HG03469 (cell line): ENCODE data around the gene ACRBP.

Experiments used
- ATAC-seq: cut with Tn5 transposase; IDR thresholded peaks from one replicate; pipeline ENCODE4 v1.9.1; 2021; ENCODE audit warnings: mild to moderate bottlenecking, moderate library complexity, moderate number of reproducible peaks; ENCODE audit not compliant: unreplicated experiment

Gene ACRBP

DNA sequence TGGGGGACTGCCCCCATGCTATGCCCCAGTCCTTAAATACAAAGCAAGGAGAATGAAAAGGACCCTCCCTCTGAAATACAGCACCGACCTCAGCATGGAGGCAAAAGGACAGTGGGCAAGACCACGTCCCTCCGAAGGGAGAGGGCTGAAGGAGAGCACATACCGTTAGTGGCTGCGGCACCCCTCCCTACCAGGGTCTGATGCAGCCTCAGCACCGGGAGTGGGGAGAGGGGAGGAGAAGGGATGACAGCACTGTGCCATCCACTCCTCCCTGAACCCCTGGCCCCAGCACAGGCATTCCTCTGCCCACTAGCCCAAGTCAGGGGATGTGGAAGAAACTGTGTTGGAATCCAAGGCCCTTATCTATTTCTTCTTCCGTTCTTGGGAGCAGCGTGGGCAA lies 3.6 kb upstream of the ACRBP start:
- ATAC-seq = no peak

DNA sequence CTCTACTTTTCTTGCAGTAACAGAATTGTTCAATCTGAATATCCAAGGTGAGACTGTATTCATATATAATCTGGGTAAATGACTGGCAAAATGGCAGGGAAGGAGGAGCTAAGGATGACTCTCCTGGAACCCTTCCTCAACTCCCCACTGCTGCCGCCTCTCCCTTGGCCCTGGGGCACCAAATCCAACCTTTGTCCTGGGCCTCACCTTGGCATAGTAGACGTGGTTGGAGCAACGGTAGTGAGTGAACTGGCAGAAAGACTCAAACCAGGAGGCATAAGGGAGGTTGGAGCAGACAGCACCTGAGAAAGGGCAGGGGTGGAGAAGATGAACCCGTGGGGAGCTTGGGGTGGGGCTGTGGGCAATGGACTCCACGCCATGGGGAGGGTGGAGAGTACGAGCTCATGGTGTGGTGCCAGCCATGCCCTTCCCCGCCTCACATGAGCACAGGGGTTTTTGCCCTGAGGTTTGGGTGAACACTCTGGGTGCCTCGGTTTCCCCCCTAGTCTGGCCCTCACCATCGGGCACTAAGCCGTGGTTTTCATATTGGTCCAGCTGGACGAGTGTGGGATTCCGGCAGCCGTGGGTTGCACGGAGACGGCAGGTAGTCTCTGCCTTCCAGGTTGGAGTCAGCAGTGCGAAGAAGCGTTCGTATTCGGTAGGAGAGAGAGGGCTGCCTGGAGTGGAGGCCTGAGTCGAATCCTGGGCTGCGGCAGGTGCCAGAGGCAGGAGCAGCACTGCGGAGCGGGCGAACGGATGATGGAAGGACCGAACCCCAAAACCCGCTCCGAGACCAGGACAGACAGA lies 753 bp downstream of the ACRBP start:
- no peak for ATAC-seq

DNA sequence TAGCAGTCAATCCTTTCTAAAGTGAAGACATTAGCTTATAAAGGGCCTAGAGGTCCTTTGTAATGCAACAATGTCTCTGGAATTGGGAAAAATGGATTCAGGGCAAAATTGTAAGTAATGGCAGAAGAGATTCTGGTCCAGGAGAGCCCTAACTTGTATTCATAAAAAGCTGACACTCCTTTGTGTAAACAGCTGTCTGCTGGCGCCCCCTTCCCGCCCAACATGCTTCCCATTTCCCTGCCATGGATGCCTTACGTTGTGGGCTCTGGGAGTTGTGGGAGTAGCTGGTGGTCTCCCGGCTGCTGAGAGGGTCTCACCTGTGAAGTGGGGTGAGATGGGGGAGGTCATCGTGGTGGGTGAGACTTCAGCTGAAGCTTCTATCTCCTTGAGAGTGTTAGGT lies 2.3 kb downstream of the ACRBP start:
- ATAC-seq = no peak

DNA sequence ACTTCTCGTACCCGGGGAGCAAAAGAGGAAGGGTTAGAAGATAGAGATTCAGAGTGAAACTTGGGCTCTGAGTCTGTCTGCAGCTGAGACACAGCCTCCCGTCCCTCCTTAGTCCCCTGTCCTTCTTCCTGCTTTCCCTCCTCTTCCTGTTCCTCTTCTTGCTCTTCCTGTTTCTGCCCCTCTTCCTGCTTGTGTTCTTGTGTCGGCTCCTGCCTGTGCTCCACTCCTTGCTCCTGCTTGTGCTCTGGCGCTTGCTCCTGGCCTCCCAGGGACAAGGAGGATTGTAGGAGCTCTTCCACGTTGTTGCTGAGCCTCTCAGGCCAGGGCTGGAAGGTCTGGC lies 3.0 kb downstream of the ACRBP start:
- no peak for ATAC-seq

DNA sequence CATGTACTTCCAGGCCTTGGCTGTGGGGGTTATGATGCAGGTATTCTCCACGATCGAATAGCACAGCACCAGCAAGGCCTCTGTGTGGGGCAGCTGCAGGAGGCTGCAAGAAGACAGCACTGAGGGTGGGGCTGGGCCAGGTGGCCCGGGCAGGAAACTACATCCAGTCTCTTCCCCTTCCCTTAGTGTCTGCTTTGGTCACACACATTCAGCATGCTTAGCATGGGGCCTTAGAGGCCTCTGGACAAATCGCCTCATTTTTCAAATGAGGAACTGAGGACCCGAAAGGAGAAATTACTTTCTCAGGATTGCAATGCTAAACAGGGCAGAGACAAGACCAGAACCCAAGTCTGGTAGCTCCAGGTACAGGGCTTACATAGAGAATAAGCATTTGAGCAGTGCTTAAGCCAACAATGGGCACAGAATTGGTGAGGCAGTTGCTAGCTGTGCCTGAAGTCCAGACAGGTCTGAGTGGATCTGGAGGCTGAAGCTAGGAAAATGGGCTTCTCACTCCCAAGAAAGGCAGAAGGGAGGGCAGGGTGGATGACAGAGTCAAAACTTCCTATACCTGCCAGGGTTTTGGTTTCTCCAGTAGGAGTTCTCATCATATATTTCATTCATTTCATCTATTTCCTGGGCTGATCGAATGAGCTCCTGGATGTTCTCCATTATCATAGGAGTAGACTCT lies 3.5 kb downstream of the ACRBP start:
- ATAC-seq = no peak

DNA sequence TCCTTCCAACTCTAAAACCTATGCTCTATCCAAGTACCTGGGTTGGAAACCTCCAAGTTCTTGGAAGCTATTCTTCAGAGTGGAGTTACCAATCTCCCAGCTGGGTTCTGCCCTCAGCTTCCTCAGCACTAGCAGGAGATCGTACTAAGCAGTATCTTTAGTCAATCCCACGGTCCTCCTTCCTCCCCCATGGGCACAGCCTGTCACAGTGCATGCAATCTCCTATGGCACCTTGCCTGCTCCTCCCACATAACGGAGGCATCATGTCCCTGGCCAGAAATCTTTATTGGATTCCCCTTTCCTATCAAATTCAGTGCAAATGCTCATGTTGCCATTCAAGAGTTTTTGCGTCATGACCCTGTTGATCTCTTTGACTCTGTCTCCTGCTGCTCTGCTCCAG lies 6.1 kb downstream of the ACRBP start:
- no peak for ATAC-seq

DNA sequence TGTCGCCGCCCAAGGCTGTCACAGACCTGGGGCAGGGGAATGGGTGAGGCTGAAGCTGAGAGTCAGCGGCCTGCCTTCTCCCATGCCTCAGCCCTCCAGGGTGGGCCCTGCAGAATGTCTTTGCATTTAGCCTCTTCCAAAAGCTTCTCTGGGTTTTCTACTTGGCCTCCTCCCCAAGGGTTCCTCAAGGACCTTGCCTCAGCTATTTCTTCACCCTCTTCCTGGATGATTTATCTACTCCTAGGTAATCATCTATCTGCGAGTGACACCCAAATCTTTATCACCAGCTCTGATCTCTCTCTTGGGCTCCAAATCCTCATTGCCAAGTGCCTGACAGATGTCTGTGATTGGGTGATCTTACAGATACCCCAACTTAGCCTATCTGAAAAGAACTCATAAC lies 6.7 kb downstream of the ACRBP start:
- no peak for ATAC-seq

DNA sequence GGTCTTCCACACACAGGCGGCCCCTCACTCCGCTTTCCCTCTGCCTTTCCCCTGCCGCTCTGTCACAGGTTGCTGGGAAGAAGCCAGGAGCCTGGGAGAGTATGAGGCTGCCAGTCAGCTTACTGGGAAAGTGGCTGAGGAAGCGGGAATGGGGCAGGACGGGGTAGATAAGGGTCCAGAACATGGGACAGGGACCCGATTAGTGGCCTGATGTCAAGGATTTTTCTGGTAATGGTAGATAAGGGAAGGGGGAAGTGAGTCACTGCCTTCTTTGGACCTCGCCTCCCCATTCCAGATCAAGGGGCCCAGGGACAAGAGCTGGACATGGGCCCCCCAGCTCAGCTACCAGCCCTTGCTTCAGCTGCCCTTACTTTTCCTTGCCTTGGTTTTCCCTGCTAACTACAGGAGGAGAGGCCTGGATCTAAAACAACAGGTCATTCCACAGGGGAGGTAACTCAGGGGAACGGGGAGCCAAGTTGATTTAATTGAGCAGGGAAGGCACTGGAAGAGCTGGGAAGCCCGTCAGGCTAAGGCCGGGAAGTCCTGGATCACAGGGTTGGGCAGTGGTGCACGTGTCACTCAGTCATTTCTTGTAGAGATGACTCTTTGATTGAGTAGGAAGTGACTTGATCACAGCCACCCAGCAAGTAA lies 8.0 kb downstream of the ACRBP start:
- ATAC-seq = no peak

DNA sequence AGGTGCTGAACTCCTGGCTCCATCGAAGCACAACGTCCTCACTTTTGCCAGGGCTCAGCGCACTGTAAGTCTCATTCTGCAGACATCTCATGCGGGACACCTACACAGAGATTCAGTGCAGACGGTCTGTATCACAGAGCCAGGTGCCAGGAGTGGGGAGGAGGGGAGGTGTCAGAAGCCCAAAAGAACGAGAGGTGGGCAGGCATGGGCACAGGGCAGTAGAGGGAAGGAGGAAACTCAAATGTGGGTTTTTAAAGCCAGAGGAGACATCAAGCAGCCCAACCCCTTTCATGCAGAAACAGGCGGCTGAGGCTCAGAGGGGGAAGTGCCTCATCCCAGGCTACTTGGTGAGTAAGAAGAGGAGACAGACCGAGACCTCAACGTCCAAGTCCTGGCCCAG lies 8.9 kb downstream of the ACRBP start:
- ATAC-seq = no peak

DNA sequence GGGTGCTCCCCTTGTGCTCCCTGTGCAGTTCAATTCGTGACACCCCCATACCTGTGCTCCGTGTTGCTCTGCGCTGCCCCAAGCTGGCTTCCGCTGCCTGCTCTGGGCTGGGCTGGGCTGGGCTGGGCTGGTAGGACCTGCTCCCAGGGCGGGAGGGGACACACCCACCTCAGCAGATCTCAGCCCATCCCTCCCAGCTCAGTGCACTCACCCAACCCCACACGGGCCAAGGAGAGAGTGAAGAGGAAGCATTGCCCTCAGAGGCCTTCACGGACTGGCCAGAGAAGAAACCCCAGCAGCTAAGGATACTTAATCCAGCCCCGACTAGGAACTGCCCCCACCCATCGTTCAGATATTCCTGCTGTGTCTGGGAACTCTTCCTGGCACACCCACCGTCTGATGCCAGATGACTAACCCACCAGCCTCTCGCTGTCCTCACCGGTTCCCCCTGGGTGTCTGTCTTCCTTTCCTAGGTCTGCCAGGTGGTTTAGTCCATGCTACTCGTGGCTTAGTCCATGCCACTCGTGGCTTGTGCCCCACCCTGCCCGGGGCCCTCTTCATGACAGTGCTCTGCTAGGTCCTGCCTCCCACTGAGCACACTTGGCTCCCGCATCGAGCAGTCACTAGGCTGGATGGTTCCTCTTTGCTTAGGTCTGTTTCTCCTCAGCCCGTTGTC lies 11.2 kb downstream of the ACRBP start, which contains the start of gene LPAR5:
LPAR5 (minus strand) TSS at position 104 of the 676 bp plus-strand sequence. CDS start 14,711 bp downstream, outside the sequence.
- no peak for ATAC-seq

DNA sequence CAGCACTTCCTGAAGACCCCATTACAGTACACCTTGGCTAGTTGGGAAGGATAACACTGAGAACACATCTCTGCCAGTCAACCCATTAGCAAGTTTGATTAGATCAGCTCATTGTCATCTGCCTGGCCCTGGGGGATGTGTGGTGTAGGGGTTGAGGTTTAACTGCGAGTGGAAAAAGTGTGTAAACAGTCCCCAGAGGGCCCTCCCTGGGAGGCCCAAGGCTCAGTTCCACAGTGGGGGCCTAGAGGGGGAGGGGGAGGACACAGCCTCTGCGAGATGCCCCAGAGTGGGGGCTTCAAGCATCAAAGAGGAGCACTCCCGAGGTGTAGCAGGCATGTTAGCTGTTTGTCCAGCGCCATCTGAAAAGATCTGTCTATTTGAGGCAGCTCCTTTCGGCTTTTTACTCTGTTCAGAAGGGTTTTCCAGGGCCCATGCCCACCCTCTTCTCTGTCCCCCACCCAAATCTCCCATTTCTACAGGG lies 11.8 kb downstream of the ACRBP start:
- ATAC-seq = no peak

DNA sequence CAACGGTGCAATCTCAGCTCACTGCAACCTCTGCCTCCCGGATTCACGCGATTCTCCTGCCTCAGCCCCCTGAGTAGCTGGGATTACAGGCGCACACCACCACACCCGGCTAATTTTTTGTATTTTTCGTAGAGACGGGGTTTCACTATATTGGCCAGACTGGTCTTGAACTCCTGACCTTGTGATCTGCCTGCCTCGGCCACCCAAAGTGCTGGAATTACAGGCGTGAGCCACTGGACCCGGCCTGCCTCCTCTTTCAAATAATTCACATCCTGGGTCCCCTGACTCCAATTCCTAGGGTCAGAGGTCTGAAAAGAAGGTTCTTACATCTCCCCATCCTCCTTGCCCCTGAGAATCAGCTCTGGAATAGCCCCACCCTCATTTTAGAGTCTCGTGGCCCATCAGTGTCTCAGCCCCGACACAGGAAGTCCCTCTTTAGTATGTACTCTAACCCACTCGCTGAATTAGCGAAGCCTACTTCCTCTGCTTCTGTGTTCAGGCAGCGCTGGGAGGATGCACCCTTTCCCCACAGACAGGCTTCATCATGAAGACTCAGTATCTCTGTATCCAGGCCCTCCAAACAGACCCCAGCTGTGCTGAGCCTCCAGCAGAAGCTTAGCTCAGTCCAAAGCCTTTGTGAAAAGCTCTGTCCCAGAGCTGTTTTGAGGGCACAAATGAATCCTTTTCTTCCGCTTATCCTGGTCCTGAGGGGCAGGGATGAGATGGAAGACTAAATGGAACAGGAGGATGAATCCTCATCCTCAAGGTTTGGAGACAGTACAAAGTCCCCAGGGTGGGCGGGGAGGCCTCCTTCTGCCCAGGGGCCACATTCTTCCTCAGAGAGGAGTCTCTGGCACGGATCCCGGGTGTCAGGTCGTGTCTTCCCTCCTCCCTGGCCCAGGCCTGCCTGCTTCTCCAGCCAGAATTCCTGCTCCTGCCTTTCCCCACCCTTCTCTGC lies 14.9 kb downstream of the ACRBP start:
- no peak for ATAC-seq

DNA sequence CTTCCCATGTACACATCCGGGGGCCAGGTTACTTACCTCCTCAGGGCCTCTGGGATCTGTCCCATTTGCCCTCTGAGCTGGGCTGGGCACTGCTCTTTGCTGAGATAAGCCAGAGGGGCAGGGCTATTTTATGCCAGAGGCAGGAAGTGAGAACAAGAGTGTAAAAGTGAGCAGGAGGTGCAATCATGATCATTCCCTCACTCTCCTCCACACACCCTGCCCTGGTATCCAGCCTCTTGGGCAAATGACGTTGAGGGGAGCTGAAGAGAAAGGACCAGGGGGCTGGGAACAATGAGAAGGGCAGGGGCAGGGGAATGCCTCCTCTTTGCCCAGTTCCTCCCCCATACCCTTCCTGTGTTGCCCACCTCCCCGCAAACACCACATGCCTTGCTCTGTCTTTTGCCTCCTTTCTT lies 15.7 kb downstream of the ACRBP start:
- no peak for ATAC-seq

DNA sequence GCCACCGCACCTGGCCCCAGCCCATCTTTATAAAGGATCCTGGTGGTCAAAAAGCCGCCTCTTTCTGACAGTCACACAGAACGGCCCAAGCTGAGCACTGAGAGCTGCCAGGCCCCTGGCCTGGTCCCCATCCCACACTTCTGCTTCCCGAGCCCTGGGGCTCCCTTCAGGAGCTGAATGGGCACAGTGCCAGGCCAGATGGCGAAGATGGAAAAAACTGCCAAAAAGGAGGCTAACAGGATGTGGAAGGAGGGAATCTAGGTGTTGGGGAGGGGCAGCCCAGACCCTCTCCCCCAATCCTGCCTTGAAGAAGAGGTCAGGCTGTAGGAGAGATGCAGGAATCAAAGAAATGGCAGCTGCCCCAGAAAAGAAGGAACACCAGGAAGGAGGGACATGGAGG lies 16.5 kb downstream of the ACRBP start:
- ATAC-seq = no peak

DNA sequence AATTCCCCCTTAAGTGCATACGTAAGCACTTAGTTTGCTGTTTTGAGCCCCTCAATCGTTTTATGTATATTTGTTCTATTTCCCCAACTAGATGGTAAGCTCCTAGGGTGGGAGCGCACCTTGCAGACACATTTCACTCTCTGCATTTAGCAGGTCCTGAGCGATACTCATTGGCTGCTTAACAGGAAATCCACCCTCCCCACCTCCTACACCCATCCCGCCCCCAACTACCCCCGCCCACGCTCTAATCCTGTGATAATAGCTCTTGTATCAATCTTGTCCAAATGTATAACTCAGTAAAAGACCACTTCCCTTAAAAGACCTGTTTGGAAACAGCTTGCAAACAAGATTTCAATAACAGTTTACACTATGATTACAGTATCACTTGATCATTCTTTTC lies 19.6 kb downstream of the ACRBP start:
- ATAC-seq = no peak

DNA sequence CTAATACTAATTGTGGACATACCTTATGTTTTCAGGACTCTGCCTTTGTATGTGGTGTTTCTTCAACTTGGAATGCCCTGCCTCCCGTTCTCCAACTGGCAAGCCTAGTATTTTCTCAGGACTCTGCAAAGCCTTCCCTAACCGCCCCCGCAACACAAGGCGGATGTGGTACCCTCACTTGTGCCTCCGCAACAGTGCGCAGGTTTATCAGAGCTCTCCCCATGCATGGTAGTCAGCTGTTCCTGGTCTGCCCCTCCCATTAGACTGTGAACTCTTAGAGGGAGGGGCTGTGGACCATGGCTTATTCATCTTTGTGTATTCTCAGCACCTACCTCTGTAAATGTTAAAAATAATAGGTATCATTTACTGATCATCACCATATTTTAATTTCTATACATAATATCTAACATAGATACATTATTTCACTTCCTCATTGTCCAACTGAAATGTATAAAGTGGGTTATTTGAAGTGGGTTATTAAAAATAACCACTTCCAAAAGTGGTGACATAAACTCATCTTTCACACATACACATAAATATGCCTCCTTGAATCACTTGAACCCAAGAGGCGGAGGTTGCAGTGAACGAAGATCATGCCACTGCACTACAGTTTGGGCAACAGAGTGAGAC lies 20.5 kb downstream of the ACRBP start:
- no peak for ATAC-seq

DNA sequence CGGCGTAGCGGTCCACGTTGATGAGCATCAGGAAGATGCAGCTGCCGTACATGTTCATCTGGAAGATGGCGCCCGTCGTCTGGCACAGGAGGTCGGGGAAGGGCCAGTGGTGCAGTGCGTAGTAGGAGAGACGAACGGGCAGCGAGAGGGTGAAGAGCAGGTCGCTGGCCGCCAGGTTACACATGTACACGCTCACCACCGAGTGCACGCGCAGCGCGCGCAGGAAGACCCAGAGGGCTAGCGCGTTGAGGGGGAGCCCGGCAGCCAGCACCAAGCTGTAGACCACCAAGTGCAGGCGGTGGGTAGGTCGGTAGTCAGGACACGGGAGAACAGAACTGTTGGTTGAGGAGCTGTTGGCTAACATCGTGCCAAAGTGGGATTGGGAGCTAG lies 26.4 kb downstream of the ACRBP start:
- ATAC-seq = no peak

DNA sequence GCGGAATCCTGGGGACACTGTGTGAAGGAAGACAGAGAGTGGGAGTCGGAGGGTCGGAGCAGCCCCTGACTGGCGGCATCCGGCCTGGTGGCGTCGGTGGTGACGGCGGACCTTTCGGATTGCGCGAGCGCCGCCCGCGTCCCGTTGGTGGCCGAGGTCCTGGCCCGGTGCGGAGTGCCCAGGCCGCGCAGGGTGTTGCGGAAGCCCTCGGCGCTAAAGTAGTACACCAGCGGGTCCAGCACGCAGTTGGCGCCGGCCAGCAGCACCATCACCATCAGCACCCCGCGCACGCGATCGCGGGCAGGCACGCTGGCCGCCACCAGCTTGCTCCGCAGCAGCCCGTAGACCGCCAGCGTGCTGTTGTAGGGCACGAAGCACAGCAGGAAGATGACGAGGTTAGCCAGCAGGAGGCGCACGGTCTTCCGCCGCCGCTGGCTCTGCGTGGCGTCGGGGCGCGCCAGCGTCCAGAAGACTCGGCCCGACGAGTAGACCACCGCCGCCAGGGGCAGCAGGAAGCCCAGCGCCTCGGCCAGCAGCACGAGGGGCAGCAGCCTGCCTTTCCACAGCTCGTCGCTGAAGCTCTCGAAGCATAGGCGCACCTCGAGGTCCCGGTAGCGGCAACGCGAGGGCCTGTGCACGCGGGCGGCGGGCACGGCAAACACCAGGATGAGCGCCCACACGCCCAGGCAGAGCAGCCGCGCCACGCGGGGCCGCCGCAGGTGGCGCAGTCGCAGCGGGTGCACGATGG lies 26.9 kb downstream of the ACRBP start:
- no peak for ATAC-seq
